Activated naive CD8-positive, alpha-beta T cell treated with anti-CD3 and anti-CD28 coated beads for 36 hours (primary cell): Measurements from ENCODE around the gene ZNHIT6. TPM values are rescaled to one million over a fixed set of nuclear protein-coding genes. Genes with fewer than 3 reads are reported as not detected.

ENCODE experiments used
- DNase-seq: peaks from one replicate; pipeline ENCODE4 v3.0.0; 2021
- H3K27ac Mint-ChIP-seq: one replicate; pipeline ENCODE4 v1.8.0; 2022; ENCODE audit warnings: mild to moderate bottlenecking, moderate library complexity, mixed read lengths
- H3K27me3 Mint-ChIP-seq: one replicate; pipeline ENCODE4 v1.8.0; 2022; ENCODE audit warnings: mild to moderate bottlenecking, mixed read lengths
- H3K36me3 Mint-ChIP-seq: one replicate; pipeline ENCODE4 v1.8.0; 2021; ENCODE audit warnings: mild to moderate bottlenecking, mixed read lengths
- H3K4me1 Mint-ChIP-seq: one replicate; pipeline ENCODE4 v1.8.0; 2021; ENCODE audit warnings: mixed read lengths
- H3K4me3 Mint-ChIP-seq: one replicate; pipeline ENCODE4 v1.8.0; 2022; ENCODE audit warnings: mild to moderate bottlenecking, moderate library complexity, mixed read lengths
- H3K9me3 Mint-ChIP-seq: one replicate; pipeline ENCODE4 v1.8.0; 2022; ENCODE audit warnings: mixed read lengths
- total RNA-seq, 2 experiments: library from RNA; stranded (reverse); gene quantifications; one replicate each; pipeline ENCODE4 v1.2.3, GENCODE V29; 2021

Gene ZNHIT6
- total RNA-seq, 2 experiments from 2014 or later, result 31.6 to 32.5 TPM

- Mint-ChIP-seq H3K9me3 (peaks cover 5% of the 10 kb centered on the region), H3K27ac (no peak overlapping the region), H3K27me3 (no peaks in the 10 kb centered on the region), H3K36me3 (peaks cover 6% of the 10 kb centered on the region), H3K4me3 (no peak overlapping the region), H3K4me1 (no peaks in the 10 kb centered on the region)
- DNase-seq, result no peak
Measured at GRCh38 chr1:85601901-85602300, 106.3 kb downstream of the ZNHIT6 start.

GRCh38 chr1:85599681-85600080 lies 108.6 kb downstream of the ZNHIT6 start:
- Mint-ChIP-seq H3K9me3 (peaks cover 5% of the 10 kb centered on the region), H3K4me1 (no peaks in the 10 kb centered on the region), H3K27me3 (no peaks in the 10 kb centered on the region), H3K4me3 (no peak overlapping the region), H3K27ac (no peak overlapping the region), H3K36me3 (peaks cover 6% of the 10 kb centered on the region)
- no peak for DNase-seq

Other genes with a start within 250 kb of the ZNHIT6 start
- gene DDAH1, start 243.3 kb downstream of the ZNHIT6 start, total RNA-seq, result under 1 TPM in 1 of 2 experiments, not detected in 1; 0.16 TPM
- under 1 TPM in 1 of 2 experiments, not detected in 1; 0.12 TPM for gene CCN1, start 127.7 kb downstream of the ZNHIT6 start, total RNA-seq